ENCODE data around the gene CHD9.
"Not testable (repeated sequence)": the region's sequence is repeated elsewhere in the genome, so short reads cannot be mapped to it uniquely, and the experiment has no call there.

Gene CHD9

DNA sequence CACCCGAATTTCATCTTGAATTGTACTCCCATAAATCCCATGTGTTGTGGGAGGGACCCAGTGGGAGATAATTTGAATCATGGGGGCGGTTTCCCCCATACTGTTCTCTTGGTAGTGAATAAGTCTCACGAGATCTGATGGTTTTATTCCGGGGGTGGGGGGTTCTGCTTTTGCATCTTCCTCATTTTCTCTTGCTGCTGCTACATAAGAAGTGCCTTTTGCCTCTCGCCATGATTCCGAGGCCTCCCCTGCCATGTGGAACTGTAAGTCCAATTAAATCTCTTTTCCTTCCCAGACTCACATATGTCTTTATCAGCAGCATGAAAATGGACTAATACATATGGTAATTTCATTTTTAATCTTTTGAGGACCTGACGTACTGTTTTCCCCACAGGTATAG lies 20.7 kb downstream of the CHD9 start:
- not testable (repeated sequence) for FAIRE-seq

DNA sequence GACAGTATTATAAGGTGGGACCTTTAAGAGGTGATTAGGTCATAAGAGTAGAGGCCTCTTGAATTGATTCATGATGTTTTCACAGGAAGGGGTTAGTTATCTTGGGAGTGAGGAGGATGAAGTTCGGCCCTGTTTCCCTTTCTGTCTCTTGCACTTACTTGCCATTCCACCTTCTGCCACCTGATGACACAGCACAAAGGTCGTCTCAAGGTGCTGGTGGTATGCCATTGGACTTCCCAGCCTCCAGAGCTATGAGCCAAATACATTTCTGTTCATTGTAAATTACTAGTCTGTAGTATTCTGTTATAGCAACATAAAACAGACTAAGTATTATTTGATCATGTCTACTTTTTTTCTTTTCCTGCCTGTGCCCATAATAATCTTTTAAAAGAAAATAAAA lies 23.5 kb downstream of the CHD9 start:
- FAIRE-seq = no peak

DNA sequence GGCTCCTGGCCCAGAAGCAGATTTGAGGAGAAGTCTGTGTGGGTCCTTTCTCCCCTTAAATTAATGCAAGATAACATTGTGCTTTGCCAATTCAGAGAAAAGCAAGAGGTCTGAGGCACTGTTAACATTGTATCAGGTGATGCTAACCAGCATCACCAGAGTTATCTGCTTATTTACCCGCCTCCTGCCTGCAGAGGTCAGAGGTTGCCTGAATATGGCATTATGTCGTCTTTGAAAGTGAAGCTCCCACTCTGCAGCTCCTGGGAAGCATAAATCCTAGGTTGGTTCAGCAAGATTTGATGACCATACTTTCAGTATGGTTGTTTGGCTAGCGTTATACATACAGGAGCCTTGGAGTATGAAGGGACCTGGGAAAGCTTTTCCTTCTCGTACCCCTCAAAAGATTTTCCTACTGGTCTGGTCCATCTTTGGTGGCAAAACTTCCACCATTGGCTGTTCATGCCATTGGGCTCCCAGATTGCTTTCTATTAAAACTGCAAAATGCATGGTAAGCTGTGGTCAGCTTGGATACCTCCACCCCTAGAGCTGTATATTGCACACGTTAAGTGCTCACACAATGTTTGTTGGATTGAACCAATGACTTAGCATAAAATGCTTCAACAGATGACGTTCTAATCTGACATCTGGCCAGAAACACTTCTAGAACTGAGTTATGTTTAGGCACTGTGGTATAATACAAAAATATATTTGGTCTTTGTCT lies 24.1 kb downstream of the CHD9 start:
- no peak for FAIRE-seq

DNA sequence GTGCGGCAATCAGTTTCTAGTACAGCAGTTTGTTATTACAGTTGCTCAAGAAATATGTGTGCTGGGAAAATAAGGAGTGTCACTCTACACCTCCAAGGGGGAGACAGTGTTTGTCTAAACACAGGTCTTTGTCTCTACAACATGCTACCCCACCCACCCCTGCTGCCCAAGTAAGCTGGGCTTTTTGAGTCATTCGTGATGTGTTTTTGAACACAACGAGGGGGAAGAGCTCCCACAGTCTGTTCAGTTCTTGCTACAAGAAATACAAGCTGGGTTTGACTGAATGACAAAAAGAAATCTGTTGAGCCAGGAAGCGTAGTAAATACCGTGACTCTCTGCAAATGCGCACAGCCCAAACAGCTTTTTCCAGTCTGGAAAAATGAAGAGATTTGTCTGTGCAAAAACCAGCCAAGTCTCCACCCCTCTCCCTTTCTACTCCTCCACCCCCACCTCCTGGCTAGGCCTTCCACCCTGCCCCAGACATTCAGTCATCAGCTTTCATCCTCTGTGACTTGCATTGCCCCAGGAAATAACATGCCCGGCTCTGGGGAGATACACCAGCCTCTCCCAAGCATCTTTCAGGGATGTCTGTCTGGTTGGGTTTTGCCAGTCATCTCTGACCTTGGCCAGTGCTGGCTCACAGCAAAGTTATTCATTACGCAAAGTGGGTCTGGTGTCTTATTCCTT lies 25.7 kb downstream of the CHD9 start:
- FAIRE-seq = no peak

DNA sequence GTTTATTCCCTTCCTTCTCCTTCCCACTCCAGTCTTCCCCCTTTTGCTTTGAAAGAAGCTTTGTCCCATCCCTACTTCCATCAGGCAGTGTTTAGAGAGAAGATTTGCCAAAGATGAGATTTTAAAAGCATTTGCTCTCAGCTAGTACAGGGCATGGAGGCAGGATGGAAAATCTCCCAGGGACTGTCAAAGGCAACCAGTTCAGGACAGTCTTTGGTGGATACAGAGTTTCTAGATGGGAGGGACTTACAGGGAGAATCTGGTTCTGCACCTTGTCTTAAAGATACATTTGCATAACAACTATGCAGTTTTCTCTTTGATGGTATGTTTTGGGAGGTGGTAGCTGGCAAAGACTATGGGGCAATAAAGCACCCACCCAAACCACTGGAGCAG lies 26.2 kb downstream of the CHD9 start:
- no peak for FAIRE-seq

DNA sequence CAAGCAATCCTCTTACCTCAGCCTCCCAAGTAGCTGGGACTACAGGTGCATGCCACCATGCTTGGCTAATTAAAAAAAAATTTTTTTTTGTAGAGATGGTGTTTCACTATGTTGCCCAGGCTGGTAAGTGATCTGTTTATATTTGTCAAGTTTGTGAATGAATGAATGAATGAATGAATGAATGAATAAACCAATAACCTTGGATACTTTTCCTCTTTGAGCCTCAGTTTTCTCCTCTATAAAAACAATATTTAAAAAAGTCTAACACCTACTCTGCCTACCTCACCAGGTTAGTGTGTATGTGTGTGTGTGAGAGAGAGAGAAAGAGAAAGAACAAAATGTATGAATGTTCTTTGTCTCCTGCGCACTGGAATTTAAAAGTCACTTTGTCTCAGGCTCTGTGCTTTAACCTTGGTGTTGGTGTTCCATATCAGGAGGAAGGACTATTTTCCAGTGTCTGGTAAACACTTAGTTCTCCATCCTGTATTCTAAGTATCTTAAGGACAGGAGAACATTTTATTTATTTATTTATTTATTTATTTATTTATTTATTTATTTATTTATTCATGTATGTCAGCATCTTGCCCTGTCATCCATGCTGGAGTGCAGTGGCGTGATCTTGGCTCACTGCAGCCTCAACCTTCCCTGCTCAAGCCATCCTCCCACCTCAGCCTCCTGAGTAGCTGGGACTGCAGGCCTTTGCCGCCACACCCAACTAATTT lies 27.1 kb downstream of the CHD9 start:
- FAIRE-seq = no peak

DNA sequence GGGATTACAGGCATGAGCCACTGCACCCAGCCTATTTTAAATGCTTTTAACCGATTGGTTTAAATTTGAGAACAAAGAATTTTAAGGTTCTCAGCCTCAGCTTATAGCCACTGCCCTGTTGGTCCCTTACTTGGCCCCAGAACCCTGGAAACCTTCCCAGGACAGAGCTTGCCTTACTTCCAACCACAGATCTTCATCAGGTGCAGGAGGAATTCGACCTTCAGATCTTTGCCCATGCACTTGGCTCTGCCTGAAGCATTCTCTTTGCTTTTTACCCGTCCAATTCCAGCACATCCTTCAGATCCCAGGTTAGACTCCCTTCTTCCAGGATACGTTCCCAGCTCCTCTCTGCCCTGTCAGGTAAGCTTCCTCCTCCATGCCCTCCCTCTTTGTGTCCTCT lies 27.7 kb downstream of the CHD9 start:
- FAIRE-seq = no peak

DNA sequence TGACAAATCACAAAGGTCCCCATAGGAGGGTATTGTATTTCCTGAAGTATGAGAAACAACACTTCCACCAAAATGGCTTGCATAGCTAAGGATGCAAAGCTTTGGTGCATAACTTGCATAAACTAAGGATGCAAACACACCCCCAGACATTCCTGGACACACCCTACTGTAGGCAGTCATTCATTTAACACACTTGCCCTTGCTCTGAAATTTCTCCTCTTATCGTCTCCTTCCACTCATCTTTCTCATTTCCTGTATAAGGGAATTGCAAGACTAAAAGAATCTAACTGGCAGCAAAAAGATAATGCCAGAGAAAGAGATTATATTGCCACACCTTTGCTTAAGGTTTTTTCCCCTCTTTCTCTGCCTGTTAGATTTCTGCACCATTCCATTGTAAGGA lies 28.3 kb downstream of the CHD9 start:
- no peak for FAIRE-seq

DNA sequence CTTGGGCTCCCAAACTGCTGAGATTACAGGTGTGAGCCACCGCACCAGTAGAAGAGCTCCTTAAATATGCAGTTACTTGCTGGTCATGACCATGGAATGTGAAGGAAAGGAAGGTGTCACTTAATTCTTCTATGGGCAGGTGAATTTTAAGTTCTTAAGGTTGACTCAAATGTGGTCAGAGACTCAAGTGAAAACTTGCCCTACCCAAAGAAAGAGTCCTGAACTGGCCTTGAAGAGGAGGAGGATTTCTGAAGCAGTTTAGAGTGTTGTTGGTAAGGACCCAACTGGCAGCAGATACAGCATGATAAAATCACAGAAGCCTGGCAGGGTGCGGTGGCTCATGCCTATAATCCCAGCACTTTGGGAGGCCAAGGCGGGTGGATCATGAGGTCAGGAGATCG lies 29.4 kb downstream of the CHD9 start:
- FAIRE-seq = no peak

DNA sequence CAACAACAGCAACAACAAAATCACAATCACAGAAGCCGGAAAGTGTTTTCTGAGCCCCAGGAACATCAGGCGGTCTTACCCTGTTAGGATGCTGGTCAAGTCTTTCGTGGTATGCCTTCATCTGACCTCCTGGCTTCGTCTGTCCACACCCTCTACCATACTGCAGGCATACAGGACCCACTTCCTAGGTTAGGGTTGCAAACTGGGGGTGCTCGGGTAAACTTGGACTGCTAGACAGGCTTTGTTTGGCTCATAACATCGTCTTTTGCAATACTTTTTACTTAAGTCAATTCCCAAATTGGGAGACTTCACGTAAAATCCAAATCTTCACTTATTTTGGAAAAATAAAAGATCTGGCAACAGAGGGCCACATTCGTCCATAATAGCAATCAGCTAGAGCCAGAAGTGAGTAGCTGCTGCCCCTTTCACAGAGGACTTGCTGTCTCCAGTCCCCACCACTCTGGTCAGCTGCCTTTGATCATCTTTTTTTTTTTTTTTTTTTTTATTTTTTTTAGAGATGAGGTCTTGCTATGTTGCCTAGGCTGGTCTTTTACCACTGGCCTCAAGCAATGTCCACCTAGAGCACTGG lies 30.0 kb downstream of the CHD9 start:
- no peak for FAIRE-seq

DNA sequence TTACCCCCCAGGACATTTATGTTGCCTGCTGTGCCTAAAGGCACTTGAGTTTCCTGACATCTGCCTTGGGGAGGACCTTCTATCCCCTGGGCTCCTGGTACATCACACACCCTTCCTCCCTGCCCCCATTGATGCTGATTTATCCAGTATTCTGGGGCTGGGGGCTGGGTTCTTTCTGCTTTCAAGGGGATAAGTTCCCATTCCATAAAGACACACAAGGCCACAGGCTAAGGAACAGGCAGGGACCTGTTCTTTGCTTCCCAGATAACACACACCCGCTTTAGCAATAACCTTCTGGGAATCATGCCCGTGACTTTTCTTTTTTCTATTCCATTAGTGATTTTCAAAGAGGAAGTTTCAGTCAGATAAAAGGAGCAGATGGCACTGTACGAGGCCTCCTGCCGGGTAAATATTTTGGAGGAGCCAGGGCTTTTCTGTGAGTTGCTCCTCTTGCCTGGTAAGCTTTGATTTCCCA lies 30.6 kb downstream of the CHD9 start:
- no peak for FAIRE-seq

DNA sequence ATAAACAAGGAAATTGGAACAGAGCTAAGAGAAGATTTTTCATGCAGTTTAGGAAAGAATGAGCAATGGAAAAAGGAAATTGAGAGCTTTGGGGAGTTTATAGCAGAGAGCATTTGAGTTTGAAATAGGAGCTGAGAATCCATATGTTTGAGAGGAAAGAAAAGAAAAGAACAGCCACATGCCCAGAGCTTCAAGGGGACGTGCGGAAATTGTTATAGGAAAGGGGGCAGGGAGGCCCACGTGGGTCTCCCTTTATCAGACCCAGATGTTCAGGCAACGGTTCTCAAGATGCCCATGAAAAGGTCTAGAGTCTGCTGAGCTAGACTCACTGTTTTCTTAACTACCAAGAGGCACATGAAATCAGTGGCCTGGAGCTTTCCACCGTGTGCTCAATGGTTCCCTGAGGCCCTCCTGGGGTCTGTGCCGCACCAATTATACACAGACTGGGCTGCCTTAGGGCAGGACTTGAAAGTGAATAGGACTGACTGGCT lies 31.2 kb downstream of the CHD9 start:
- no peak for FAIRE-seq

DNA sequence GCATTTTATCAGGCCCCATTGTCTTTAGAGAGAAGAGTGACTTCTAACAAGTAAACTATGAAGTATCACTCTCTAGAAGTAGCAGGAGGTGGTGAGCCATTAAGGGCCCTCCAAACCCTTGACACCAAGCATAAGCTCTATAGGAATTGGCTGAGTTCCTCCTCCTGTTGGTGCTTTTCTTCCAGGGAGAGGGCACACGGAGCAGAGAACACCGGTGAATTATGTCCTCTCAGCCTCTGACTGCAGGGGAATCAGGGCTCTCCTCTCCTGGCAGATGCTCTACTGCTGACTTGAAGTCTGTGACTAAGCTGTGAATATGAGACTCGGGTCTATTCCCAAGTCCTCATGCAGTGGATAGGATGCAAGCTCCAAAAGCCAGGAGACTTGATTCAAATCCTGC lies 32.3 kb downstream of the CHD9 start:
- no peak for FAIRE-seq

DNA sequence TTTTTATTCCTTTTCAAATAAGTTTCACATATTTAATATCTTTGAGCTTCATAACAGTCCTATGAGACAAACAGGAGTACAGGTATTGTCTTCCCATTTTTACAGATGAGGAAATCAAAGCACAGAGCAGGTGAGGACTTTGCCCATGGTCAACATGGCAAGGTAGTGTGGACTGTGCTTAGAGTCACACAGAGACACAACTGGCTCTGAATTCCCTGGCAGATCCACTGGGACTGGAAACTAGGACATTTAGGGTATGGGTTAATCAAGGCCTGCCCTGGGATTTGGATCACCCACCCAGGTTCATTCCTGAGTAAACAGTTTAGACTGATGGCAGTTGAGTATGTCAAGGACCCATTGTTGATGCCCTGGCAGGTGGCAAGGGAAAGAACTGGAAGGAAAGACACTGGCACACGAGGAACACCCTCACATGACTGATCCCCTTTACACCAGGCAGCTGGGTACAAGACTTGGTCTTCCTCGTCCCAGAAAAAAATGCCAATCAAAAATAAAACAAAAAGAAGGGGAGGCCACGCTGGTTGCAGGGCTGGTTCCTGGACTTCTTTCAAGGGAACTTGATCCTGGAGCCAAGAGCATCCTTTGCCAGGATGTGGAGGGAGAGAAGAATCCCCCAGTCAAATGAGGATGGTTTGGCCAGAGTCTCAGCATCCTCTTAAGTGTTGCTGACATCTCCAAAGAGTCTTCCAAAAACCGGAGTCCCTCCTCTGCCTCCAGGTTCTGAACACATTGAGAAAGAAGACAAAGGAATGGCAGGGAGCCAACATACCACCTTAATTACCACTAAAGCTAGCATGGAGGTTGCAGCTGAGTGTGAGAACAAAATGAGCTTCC lies 34.9 kb downstream of the CHD9 start:
- no peak for FAIRE-seq

DNA sequence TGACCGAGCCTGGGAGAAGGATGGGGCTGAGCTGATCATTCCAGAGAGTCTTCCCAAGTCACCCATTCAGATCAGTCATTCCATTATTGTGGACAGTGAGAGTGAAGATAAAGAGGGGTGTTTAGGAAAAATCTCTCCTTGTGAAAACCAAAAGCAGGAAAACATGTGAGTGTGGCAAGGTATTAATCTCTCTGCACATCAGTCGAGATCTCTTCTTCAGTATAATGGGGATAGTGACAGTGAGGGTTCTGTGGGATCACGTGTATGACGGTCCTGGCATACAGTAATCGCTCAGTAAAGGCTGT lies 35.4 kb downstream of the CHD9 start:
- FAIRE-seq = no peak

DNA sequence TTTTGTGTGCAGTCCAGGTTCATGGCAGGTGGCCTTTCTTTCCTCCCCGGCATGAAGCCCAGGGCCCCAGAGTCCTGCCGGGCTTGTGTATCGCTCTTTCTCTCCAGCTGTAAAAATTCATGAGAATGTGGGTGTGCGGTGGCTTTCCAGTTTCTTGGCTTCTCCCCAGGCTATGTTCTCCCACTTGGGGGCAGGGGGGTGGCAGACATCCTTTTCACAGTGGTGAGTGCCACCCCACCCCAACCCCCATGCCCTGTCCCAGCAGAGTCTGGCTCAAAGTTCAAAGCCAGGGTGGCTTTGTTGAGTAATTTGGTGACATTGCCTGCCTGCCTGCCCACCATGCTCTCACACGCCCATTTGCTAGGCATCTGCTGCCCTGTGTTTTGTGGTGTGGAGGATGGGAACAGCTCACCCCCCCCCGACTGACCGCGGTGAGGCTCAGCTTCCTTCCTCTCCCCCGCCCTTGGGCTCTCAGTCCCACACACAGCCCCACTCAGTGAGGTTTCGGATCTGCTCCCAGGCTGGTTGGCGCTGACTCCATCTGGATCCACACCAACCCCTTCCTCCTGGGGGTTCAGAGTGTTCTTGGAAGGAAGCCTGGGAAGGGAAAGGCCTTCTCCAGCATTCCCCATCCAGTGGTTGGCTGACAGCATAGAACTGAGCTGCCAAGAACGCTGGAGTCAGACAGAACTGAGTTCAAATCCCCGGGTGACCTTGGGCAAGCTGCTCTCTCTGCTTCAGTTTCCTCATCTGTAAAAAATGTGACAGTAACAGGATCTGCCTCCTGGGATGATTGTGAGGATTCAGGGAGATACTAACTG lies 36.0 kb downstream of the CHD9 start:
- no peak for FAIRE-seq

DNA sequence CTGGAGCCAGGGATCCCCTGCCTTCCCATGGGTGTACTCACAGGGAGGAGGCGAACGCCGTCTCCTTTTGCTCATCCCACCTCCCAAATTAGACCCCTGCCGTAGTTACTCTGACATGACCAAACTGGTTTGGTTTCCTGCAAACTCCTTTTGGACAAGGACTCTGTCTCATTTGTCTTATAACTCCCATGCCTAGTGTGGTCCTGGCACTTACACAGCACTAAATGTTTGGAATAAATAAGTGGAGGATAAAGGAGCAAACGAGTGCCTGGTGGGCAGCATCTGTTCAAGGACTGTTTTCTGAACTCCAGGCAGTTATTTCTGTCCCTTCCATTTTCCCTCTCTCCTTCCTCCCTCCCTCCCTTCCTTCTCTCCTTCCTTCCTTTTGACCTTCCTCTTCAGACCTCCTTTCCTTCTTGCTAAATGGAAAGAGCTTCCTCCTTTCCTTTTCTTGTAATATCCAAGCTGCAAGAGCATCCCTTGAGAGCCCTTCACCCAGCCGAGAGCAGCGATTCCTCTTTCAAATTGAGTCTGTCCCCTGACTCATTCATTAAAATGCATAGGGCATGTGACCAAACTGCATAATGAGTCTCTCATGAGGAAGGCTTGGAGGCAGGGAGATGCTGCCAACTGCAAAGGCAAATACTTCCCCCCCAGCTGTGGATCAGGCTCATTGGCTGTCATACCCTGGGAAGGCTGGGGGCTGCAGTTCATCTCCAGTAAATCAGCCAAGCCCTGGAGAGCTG lies 36.8 kb downstream of the CHD9 start:
- no peak for FAIRE-seq

DNA sequence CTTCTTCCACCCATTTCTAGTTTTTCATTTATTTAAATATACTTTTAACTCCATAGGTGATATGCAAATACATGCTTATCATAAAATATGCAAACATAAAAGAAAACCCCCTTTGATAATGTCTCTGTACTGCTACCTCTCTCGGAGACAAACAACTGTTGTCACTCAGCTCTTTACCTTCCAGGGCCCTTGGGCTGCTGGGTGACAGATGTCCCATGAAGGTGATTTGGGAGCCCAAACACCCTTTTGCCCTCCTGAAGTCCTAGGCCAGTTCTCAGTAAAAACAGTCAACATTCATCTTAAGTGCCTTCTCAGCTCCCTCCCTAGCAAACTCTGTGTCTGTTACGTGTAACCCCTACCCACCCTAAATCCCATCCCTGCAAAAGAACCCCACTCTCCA lies 37.5 kb downstream of the CHD9 start:
- FAIRE-seq = no peak

DNA sequence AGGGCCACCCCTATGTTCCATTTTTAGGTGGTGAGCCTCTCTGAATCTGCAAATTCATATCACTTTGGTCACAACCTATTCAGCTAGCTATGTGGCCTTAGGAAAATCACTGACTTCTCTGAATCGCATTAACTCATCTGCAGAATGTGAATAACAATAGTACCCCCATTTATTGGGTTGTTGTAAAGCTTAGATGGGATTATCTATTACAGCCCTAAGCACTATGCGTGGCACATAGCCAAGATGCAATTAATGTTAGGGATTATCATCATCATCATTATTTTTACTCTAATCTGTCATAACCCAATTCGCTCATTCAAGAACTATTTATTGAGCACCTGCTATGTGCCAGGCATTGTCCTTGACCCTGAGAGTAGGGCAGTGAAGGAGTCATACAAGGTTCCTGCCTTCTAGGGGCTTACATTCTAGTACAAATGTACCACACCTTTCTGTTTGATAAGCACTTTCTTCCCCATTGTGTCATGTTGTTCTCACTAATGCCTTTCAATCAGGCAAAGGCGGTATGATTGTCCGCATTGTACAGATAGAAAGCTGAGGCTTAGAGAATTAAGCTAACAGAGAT lies 38.5 kb downstream of the CHD9 start:
- FAIRE-seq = no peak

DNA sequence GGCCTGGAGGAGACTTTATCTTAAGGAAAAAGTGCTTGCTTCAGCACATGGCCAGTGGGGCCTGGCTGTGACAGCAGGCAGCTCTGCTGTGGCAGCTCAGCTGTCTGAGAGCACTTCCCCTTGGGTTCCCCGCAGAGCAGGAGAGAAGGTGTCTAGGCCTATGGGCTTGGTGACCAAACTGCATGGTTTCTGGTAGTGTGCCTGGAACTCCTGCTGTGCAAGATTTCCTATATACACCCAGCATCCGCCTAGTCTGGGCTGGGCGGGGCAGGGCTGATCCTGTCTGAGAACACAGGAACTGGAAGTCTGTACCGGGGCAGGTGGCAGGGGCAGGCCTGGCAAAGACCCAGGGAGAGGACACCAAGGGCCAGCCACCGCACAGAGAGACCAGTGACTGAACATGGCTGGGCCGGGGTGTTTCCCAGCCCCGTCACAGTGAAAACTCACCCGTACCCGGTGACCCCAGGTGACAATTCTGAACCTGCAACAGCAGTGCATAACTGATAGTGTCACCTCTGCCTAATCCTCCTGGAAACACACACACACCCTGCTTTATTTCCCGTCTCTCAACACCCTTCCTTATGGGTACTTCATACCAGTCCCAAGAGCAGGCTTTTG lies 39.3 kb downstream of the CHD9 start:
- no peak for FAIRE-seq

All from colon (tissue), 2 donors.